ENCODE results near the gene VKORC1L1.

DNA sequence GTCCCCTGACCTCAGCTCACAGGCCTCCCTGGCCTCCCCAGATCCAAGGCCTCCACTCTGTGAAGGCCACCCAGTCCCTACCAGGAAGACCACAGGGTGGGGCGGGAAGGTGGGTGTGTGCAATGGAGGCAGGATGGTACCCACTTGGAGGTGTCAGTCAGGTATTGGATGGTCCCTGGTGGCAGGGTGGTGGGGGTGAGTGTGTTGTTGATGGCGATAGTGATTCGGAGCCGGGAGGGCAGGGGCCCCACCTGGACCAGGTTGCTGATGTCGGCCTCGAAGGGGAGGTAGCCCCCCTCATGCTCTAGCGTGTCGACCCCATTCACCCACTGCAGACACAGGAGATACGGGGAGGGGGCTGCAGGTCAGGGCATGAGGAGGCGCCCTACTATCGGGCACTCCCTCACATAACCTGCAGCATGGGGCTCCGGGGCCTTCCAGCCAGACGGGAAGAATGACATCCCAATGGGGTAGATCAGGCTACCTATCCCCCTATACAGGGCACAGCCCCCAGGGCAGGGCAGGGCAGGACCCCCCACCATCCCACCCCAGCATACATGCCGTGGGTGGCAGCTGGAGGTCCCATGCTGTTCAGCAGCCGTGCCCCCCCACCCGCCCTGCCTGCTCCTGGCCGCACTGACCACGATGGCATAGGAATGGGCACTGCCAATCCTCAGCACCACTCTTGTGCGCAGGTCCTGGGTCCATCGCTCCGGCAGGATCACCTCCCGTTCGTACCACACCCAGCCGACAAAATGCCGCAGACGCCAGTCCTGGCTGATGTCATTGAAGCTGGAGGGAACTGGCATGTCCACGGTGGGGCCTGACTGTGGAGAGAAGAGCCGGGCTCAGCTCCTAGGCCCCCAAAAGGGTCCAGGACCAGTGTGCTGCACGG is 107.0 kb downstream of the VKORC1L1 start:
- no peak for TF ChIP-seq EZH2 (IDR thresholded peaks at IDR 0.05)
- no peak for TF ChIP-seq CTCF (IDR thresholded peaks at IDR 0.05)
- TF ChIP-seq EZH2phosphoT487 (IDR thresholded peaks at IDR 0.05): no peak

All from neural progenitor cell (in vitro differentiated cells).